Tibial nerve (tissue), 4 donors: ENCODE data around the gene EGFR.

Experiments
- EP300 ChIP-seq, 2 donors: sonication (generic); formaldehyde crosslinking; IDR thresholded peaks; one replicate each; pipeline ENCODE4 v1.6.1; 2017; ENCODE audit warnings: antibody characterized with exemption in 2 of 2, mild to moderate bottlenecking in 1 of 2
- POLR2A ChIP-seq, 2 donors: fragments of 450-650 bp; IDR thresholded peaks; one replicate each; pipeline ENCODE4 v1.6.1; 2017; ENCODE audit warnings: antibody characterized with exemption in 2 of 2, mild to moderate bottlenecking in 2 of 2, moderate library complexity in 2 of 2
- TF ChIP-seq, protein P1 (sequence below), 5 experiments: fragments of 200-600 bp in 3 of 5; fragments of 450-650 bp in 2 of 5; sonication (generic) in 3 of 5; IDR thresholded peaks; one replicate each; pipeline ENCODE4 v1.5.1; 2016 to 2019; ENCODE audit warnings: antibody characterized with exemption in 5 of 5, mild to moderate bottlenecking in 3 of 5, moderate library complexity in 2 of 5

DNA sequence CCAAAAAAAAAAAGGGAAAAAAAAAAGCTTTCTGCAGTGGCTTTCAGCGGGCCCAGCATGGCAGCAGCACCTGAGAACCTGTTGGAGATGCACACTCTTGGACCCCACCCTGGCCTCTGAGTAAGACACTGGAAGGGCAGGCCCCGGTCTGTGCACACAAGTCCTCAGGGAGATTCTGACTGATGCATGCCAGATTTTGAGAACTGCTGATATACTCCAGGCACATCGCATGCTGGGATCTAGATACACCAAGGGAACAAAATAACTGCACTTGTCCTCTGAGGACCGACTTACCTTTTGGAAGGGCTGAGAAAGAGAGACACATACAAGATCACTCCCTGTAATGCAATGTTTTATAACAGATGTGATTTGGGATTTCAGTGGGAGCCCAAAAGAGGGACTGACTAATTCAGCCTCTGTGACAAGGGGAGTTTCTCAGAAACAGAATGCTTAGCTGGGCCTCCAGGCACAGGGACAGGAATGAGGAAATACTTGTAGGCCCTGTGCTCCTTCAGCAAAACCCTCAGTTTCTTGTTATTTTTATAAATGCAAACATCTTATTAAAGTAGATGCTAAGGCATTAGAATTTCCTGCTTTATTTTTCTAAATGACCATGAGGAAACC lies 8.2 kb downstream of the EGFR start:
- TF ChIP-seq POLR2A (IDR thresholded peaks at IDR 0.05) = no peak
- TF ChIP-seq, protein P1, sequence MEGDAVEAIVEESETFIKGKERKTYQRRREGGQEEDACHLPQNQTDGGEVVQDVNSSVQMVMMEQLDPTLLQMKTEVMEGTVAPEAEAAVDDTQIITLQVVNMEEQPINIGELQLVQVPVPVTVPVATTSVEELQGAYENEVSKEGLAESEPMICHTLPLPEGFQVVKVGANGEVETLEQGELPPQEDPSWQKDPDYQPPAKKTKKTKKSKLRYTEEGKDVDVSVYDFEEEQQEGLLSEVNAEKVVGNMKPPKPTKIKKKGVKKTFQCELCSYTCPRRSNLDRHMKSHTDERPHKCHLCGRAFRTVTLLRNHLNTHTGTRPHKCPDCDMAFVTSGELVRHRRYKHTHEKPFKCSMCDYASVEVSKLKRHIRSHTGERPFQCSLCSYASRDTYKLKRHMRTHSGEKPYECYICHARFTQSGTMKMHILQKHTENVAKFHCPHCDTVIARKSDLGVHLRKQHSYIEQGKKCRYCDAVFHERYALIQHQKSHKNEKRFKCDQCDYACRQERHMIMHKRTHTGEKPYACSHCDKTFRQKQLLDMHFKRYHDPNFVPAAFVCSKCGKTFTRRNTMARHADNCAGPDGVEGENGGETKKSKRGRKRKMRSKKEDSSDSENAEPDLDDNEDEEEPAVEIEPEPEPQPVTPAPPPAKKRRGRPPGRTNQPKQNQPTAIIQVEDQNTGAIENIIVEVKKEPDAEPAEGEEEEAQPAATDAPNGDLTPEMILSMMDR (IDR thresholded peaks at IDR 0.05) = no peak
- peak in 1 of 2 donors; percentile 42 for TF ChIP-seq EP300 (IDR thresholded peaks at IDR 0.05)
